SHP77 treated with DMSO at 0.1 percent for 48 hours (cell line): ENCODE measurements around the gene C21orf91.
"Not testable (repeated sequence)": the region's sequence is repeated elsewhere in the genome, so short reads cannot be mapped to it uniquely, and the experiment has no call there.

Experiments
- DNase-seq: peaks from one replicate; lab custom pipeline; 2025; lab: John Stamatoyannopoulos, UW

Gene C21orf91

DNA sequence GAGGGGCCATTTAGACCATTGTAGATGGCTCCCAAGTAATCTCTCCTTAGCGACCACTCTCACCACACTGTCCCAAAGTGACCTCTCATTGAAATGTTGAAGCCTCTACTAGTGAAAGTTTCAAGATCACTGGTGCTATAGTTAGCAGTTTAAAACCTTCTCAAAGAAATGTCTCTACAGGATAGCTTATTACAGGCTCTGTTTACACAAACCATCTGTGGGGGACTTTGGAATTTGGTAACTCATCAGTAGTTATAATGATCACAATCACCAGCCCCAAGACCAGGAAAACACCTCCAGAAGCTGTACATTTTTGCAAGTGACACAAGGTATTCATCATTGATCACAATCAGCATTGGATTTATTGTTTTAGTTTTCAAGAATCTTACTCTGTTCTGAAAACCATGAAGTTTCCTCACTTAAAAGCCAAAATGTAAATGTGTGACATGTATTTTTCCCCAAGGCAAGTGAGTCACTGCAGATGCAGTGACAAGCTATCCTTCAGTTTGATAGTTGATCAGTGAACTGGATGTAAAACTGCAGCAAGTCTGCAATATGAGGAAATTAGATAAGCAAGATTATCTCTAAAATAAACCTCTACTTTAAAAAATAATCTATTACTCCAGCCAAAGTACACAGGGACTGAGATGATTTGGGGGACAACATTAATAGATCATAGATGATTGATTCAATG is 41.9 kb downstream of the C21orf91 start:
- DNase-seq = no peak

DNA sequence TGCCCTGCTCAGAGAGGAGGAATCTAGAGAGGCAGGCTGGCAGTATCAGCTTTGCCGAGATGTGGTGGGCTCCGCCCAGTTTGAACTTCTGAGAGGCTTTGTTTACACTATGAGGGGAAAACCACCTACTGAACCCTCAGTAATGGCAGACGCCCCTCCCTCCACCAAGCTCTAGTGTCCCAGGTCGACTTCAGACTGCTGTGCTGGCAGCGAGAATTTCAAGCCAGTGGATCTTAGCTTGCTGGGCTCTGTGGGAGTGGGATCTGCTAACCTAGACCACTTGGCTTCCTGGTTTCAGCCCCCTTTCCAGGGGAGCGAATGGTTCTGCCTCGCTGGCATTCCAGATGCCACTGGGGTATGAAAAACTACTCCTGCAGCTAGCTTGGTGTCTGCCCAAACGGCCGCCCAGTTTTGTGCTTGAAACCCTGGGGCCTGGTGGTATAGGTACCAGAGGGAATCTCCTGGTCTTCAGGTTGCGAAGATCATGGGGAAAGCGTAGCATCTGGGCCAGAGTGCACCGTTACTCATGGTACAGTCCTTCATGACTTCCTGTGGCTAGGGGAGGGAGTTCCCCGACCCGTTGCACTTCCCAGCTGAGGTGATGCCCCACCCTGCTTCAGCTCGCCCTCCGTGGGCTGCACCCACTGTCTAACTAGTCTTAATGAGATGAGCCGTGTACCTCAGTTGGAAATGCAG is 43.6 kb downstream of the C21orf91 start:
- no peak for DNase-seq

- not testable (repeated sequence) for DNase-seq
These were observed 44.1 kb downstream of the C21orf91 start for GRCh38 chr21:17775021-17775420.

- DNase-seq = no peak
These were observed 49.7 kb downstream of the C21orf91 start for GRCh38 chr21:17769447-17769845.

GRCh38 chr21:17768840-17769446 is 50.2 kb downstream of the C21orf91 start:
- DNase-seq = no peak

- DNase-seq = no peak
These were observed 53.9 kb downstream of the C21orf91 start for GRCh38 chr21:17765207-17765606.

DNA sequence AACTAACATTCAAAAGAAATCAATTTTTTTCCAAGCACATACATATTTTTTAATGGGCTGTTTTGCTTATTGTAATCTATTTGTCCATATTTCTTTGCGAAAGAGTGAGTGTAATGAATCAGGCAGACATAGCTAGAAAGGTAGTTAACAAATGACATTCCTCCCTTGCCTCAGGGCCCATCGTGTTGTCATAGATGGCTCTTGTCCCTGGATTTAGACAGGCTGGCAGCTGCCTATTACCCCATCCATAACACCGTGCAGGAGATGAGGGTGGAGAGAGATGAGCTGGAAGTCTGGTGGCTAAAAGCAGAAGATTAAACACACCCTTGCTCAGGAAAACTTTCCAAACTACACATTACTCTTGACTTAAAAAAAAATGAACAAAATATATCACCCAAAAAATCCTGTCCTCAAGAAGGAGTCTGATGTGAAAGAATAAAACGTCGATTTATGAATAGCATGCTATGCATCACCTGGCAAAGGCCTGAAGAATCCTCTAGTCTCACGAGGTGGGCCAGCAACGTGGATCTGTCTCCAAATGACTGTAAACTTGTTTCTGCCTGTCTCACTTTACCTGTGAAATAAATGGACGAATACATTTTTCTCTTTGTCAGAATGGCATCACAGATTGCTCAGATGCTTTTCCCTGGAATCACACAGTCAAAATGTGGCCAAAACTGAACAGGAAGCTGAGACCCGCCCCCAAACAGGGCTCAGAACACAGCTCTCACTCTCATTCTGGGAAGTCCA is 55.7 kb downstream of the C21orf91 start:
- DNase-seq = no peak

GRCh38 chr21:17759511-17760178 is 59.5 kb downstream of the C21orf91 start:
- no peak for DNase-seq

GRCh38 chr21:17758683-17759082 is 60.5 kb downstream of the C21orf91 start:
- no peak for DNase-seq

DNA sequence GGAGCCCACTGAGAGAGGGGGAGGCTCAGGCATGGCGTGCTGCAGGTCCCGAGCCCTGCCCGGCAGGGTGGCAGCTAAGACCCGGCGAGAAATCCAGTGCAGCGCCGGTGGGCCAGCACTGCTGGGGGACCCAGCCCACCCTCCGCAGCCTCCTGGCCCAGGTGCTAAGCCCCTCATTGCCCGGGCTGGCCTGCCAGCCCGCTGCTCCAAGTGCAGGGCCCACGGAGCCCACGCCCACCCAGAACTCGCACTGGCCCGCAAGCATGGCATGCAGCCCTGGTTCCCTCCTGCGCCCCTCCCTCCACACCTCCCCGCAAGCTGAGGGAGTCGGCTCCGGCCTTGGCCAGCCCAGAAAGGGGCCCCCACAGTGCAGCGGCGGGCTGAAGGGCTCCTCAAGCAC is 61.5 kb downstream of the C21orf91 start:
- DNase-seq = no peak

- DNase-seq = no peak
These were observed 65.4 kb downstream of the C21orf91 start for GRCh38 chr21:17753736-17754135.

GRCh38 chr21:17752171-17752570 is 67.0 kb downstream of the C21orf91 start:
- DNase-seq = no peak

DNA sequence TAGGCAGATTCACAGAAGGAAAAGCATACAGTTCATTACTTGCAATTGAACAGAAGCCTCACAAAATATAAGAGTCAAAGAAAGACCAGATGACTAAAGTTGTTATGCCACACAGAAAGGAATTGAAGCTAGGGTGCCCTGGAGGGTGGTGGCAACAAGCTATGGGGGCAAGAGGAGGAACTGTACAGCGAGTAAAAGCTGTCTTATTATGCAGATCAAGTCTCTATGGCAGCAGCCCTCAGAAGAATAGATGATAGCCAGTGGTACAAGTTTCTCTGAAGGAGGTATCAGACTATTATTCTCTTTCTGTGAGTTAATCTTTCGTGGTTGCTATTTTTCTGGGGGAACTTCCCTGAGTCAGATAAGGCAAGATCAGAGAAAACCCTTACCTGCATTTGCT is 72.2 kb downstream of the C21orf91 start:
- DNase-seq = no peak

DNA sequence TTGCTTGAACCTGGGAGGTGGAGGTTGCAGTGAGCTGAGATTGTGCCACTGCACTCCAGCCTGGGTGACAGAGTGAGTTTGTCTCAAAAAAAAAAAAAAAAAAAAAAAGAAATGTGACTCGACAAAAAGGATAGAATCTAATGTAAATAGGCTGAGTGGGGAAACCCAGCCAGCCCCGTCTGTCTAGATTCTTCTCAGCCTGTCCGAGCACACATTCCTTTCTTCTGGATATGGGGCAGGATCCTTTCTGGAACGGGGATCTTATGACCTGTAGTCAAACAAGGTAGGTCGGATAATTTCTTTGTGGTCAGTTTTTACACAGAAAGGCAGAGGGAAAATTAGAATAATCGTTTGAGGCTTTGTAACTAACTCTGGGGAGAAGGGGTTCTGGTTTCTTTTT is 74.1 kb downstream of the C21orf91 start:
- no peak for DNase-seq

GRCh38 chr21:17742940-17743592 is 76.1 kb downstream of the C21orf91 start:
- DNase-seq = no peak

DNA sequence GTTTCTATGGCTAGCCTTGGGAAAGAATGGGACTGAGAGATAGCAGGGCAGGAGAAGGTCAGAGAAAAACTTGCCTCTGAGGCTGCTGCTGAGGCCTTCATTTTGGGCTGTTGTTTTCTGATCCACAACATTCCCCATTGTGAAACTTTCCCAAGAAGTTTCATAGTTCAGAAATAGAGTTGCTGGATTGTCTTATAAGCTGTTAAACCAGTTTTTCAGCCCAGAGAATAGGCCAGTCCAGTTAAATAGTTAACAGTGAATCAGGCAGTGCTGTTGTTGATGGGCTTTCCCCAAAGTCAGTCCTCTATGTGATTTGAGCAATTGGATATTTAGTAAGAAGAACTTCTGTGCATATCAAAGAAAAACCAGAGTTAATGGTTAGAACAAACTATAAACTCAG is 77.0 kb downstream of the C21orf91 start:
- DNase-seq = no peak
